MV-4-11 (cell line): ENCODE results near the gene COX6A2.

Source experiments
- DNase-seq: peaks from one replicate; lab custom pipeline; 2025; lab: John Stamatoyannopoulos, UW

Gene COX6A2

GRCh38 chr16:31428279-31428597 is at the start of gene COX6A2:
TSS of gene COX6A2 (minus strand) at chr16:31428360. CDS start at chr16:31428325, 35 bp downstream.
- no peak for DNase-seq

GRCh38 chr16:31477220-31478216 is 49.4 kb upstream of the COX6A2 start:
- DNase-seq = no peak

- DNase-seq = peak; percentile 34
Observed at GRCh38 chr16:31476303-31477219, 48.4 kb upstream of the COX6A2 start.

GRCh38 chr16:31475946-31476302 is 47.8 kb upstream of the COX6A2 start:
- DNase-seq = no peak

- no peak for DNase-seq
Observed at GRCh38 chr16:31474773-31475738, 46.9 kb upstream of the COX6A2 start.

- no peak for DNase-seq
Observed at GRCh38 chr16:31474173-31474714, 46.1 kb upstream of the COX6A2 start.

- DNase-seq = no peak
Observed at GRCh38 chr16:31473264-31473984, 45.3 kb upstream of the COX6A2 start.

GRCh38 chr16:31472709-31473203 is 44.6 kb upstream of the COX6A2 start:
- peak; percentile 16 for DNase-seq

- DNase-seq = no peak
Observed at GRCh38 chr16:31471875-31472708, 43.9 kb upstream of the COX6A2 start, which contains the start of gene TGFB1I1. TSS of gene TGFB1I1 (plus strand) at chr16:31472152. CDS start at chr16:31472189, 37 bp downstream.

- no peak for DNase-seq
Observed at GRCh38 chr16:31471241-31471874, 43.2 kb upstream of the COX6A2 start.

- DNase-seq = no peak
Observed at GRCh38 chr16:31470615-31471014, 42.5 kb upstream of the COX6A2 start.

- no peak for DNase-seq
Observed at GRCh38 chr16:31467858-31468257, 39.7 kb upstream of the COX6A2 start.

GRCh38 chr16:31467151-31467773 is 39.1 kb upstream of the COX6A2 start:
- DNase-seq = peak; percentile 40

GRCh38 chr16:31466381-31466841 is 38.3 kb upstream of the COX6A2 start:
- DNase-seq = no peak

- DNase-seq = no peak
Observed at GRCh38 chr16:31465788-31466370, 37.7 kb upstream of the COX6A2 start.

GRCh38 chr16:31464781-31465260 is 36.7 kb upstream of the COX6A2 start:
- no peak for DNase-seq

GRCh38 chr16:31464348-31464769 is 36.2 kb upstream of the COX6A2 start:
- DNase-seq = no peak
